ENCODE results near the gene MIEF1. TPM values are rescaled to one million over a fixed set of nuclear protein-coding genes. Genes with fewer than 3 reads are reported as not detected.

Gene MIEF1
- total RNA-seq: 10 to 100 TPM; 14.4 to 22.1 TPM

GRCh38 chr22:39502109-39502788 lies at the start of gene MIEF1:
Gene MIEF1, plus strand, starts transcription at chr22:39502290. Its CDS starts 9,005 bp downstream, at chr22:39511295.
- DNase-seq (ENCODE audit: low spot score): peak; percentile 98
- H3K4me1 ChIP-seq: peaks cover 0 to 54% of the 10 kb centered on the region in 2 donors
- no peak for TF ChIP-seq CTCF (IDR thresholded peaks at IDR 0.05)

GRCh38 chr22:39452740-39453040 lies 49.4 kb upstream of the MIEF1 start:
- no peak for DNase-seq (ENCODE audit: low spot score)
- H3K27ac ChIP-seq: peak overlapping the region; percentile 43 to 48
- no peak for TF ChIP-seq CTCF (IDR thresholded peaks at IDR 0.05)
- no peak overlapping the region for H3K4me3 ChIP-seq
- H3K4me1 ChIP-seq: peaks cover 0 to 4% of the 10 kb centered on the region in 2 donors
- no peaks in the 10 kb centered on the region for H3K27me3 ChIP-seq
- no peaks in the 10 kb centered on the region for H3K36me3 ChIP-seq
- no peaks in the 10 kb centered on the region for H3K9me3 ChIP-seq

More at GRCh38 chr22:39502109-39502788, at the start of gene MIEF1:
- Histone ChIP-seq H3K27ac (peak within 1 kb of the TSS; percentile 90 to 93), H3K4me3 (peak within 1 kb of the TSS; percentile 84 to 95), H3K9me3 (no peaks in the 10 kb centered on the region), H3K27me3 (no peaks in the 10 kb centered on the region), H3K36me3 (peaks cover 33% of the 10 kb centered on the region)

GRCh38 chr22:39453765-39454378 lies 48.2 kb upstream of the MIEF1 start:
- H3K27ac ChIP-seq: no peak overlapping the region
- no peaks in the 10 kb centered on the region for H3K9me3 ChIP-seq
- H3K4me3 ChIP-seq: no peak overlapping the region
- DNase-seq (ENCODE audit: low spot score): no peak
- no peaks in the 10 kb centered on the region for H3K27me3 ChIP-seq
- no peaks in the 10 kb centered on the region for H3K36me3 ChIP-seq
- TF ChIP-seq CTCF (IDR thresholded peaks at IDR 0.05): no peak
- peaks cover 0 to 4% of the 10 kb centered on the region in 2 donors for H3K4me1 ChIP-seq

- H3K9me3 ChIP-seq: no peaks in the 10 kb centered on the region
- no peak for DNase-seq (ENCODE audit: low spot score)
- no peak for TF ChIP-seq CTCF (IDR thresholded peaks at IDR 0.05)
- no peaks in the 10 kb centered on the region for H3K27me3 ChIP-seq
- no peak overlapping the region for H3K4me3 ChIP-seq
- H3K36me3 ChIP-seq: no peaks in the 10 kb centered on the region
- peaks cover 0 to 4% of the 10 kb centered on the region in 2 donors for H3K4me1 ChIP-seq
- H3K27ac ChIP-seq: no peak overlapping the region
These were observed 47.7 kb upstream of the MIEF1 start for GRCh38 chr22:39454385-39454871.

GRCh38 chr22:39456522-39457197 lies 45.4 kb upstream of the MIEF1 start, which contains the start of gene MGAT3:
Gene MGAT3, plus strand, starts transcription at chr22:39457012. Its CDS starts 30,336 bp downstream, at chr22:39487348.
- Histone ChIP-seq H3K27me3 (no peaks in the 10 kb centered on the region), H3K4me3 (peak within 1 kb of the TSS; percentile 56 to 69), H3K4me1 (peaks cover 0 to 4% of the 10 kb centered on the region in 2 donors), H3K27ac (peak within 1 kb of the TSS; percentile 60 to 78), H3K9me3 (no peaks in the 10 kb centered on the region), H3K36me3 (no peaks in the 10 kb centered on the region)
- no peak for TF ChIP-seq CTCF (IDR thresholded peaks at IDR 0.05)
- no peak for DNase-seq (ENCODE audit: low spot score)
